22Rv1 (cell line): ENCODE results near the gene ARHGAP18.

ENCODE experiments used
- CTCF ChIP-seq: fragments of 450-650 bp; IDR thresholded peaks from 2 replicates; pipeline ENCODE4 v1.5.1; 2017; ENCODE audit warnings: mild to moderate bottlenecking
- ZFX ChIP-seq: fragments of 450-650 bp; IDR thresholded peaks from 2 replicates; pipeline ENCODE4 v1.6.1; 2017; ENCODE audit warnings: antibody characterized with exemption, borderline replicate concordance

GRCh38 chr6:129697788-129698187 lies 12.2 kb downstream of the ARHGAP18 start:
- TF ChIP-seq ZFX: no peak
- TF ChIP-seq CTCF: no peak
